NCI-H187 treated with DMSO at 0.1 percent for 48 hours (cell line): Measurements from ENCODE around the gene ANXA7.

Experiments used
- DNase-seq: peaks from one replicate; lab custom pipeline; 2025; lab: John Stamatoyannopoulos, UW

The ANXA7 gene

GRCh38 chr10:73413528-73414229, at the start of gene ANXA7:
TSS of gene ANXA7 (minus strand) at chr10:73414058. CDS start at chr10:73400856, 13,202 bp downstream.
- peak; percentile 3 for DNase-seq

GRCh38 chr10:73460897-73461296, 47.0 kb upstream of the ANXA7 start:
- DNase-seq, result no peak

GRCh38 chr10:73459683-73460314, 45.9 kb upstream of the ANXA7 start:
- no peak for DNase-seq

GRCh38 chr10:73456187-73456890, 42.5 kb upstream of the ANXA7 start:
- DNase-seq, result no peak

GRCh38 chr10:73449113-73449512, 35.3 kb upstream of the ANXA7 start:
- DNase-seq, result no peak

- DNase-seq, result no peak
Measured at GRCh38 chr10:73448384-73448783, 34.5 kb upstream of the ANXA7 start.

GRCh38 chr10:73446926-73447325, 33.1 kb upstream of the ANXA7 start:
- no peak for DNase-seq

- no peak for DNase-seq
Measured at GRCh38 chr10:73444457-73444856, 30.6 kb upstream of the ANXA7 start.

- no peak for DNase-seq
Measured at GRCh38 chr10:73439605-73440312, 25.9 kb upstream of the ANXA7 start.

- DNase-seq, result no peak
Measured at GRCh38 chr10:73439055-73439454, 25.2 kb upstream of the ANXA7 start.

GRCh38 chr10:73433538-73433867, 19.6 kb upstream of the ANXA7 start, which contains the start of gene MSS51:
TSS of gene MSS51 (minus strand) at chr10:73433561. CDS start at chr10:73428284, 5,277 bp downstream.
- no peak for DNase-seq

GRCh38 chr10:73432646-73433537, 19.0 kb upstream of the ANXA7 start:
- no peak for DNase-seq

- DNase-seq, result no peak
Measured at GRCh38 chr10:73426318-73426717, 12.5 kb upstream of the ANXA7 start.

- DNase-seq, result no peak
Measured at GRCh38 chr10:73424478-73424877, 10.6 kb upstream of the ANXA7 start.

- no peak for DNase-seq
Measured at GRCh38 chr10:73423309-73423708, 9.5 kb upstream of the ANXA7 start.

GRCh38 chr10:73416571-73416970, 2.7 kb upstream of the ANXA7 start:
- no peak for DNase-seq

- DNase-seq, result no peak
Measured at GRCh38 chr10:73414230-73414945, 530 bp upstream of the ANXA7 start.

- DNase-seq, result no peak
Measured at GRCh38 chr10:73413108-73413527, 740 bp downstream of the ANXA7 start.

- no peak for DNase-seq
Measured at GRCh38 chr10:73410897-73411296, 3.0 kb downstream of the ANXA7 start.

- no peak for DNase-seq
Measured at GRCh38 chr10:73408978-73409521, 4.8 kb downstream of the ANXA7 start.
